Middle frontal gyrus (tissue), 1 donor: ENCODE results near the gene PANX1.
"Not testable (repeated sequence)": the region's sequence is repeated elsewhere in the genome, so short reads cannot be mapped to it uniquely, and the experiment has no call there.

Source experiments
- DNase-seq: peaks from one replicate; pipeline ENCODE4 v3.0.0-alpha.2; 2015; ENCODE audit warnings: low spot score; ENCODE audit errors: extremely low spot score

PANX1 gene

GRCh38 chr11:94128746-94129511, at the start of gene PANX1:
Gene PANX1, plus strand, starts transcription at chr11:94128841. Its CDS starts 472 bp downstream, at chr11:94129313.
- DNase-seq, result peak; percentile 62

GRCh38 chr11:94084164-94084563, 44.5 kb upstream of the PANX1 start:
- no peak for DNase-seq

- DNase-seq, result no peak
Measured at GRCh38 chr11:94088906-94089305, 39.7 kb upstream of the PANX1 start.

GRCh38 chr11:94089341-94089740, 39.3 kb upstream of the PANX1 start:
- DNase-seq, result no peak

GRCh38 chr11:94090401-94090800, 38.2 kb upstream of the PANX1 start:
- no peak for DNase-seq

GRCh38 chr11:94091091-94091490, 37.5 kb upstream of the PANX1 start:
- no peak for DNase-seq

- DNase-seq, result no peak
Measured at GRCh38 chr11:94100253-94100652, 28.4 kb upstream of the PANX1 start.

- DNase-seq, result no peak
Measured at GRCh38 chr11:94103471-94103870, 25.2 kb upstream of the PANX1 start.

- DNase-seq, result no peak
Measured at GRCh38 chr11:94104734-94105133, 23.9 kb upstream of the PANX1 start.

- no peak for DNase-seq
Measured at GRCh38 chr11:94106716-94107115, 21.9 kb upstream of the PANX1 start.

GRCh38 chr11:94107363-94107762, 21.3 kb upstream of the PANX1 start:
- no peak for DNase-seq

GRCh38 chr11:94111241-94111640, 17.4 kb upstream of the PANX1 start:
- no peak for DNase-seq

- no peak for DNase-seq
Measured at GRCh38 chr11:94111660-94112059, 17.0 kb upstream of the PANX1 start.

- DNase-seq, result no peak
Measured at GRCh38 chr11:94112206-94112953, 16.3 kb upstream of the PANX1 start.

GRCh38 chr11:94117197-94117574, 11.5 kb upstream of the PANX1 start:
- no peak for DNase-seq

GRCh38 chr11:94117871-94118270, 10.8 kb upstream of the PANX1 start:
- no peak for DNase-seq

- DNase-seq, result not testable (repeated sequence)
Measured at GRCh38 chr11:94119676-94120075, 9.0 kb upstream of the PANX1 start.

- DNase-seq, result not testable (repeated sequence)
Measured at GRCh38 chr11:94120516-94120915, 8.1 kb upstream of the PANX1 start.

- no peak for DNase-seq
Measured at GRCh38 chr11:94120946-94121345, 7.7 kb upstream of the PANX1 start.

GRCh38 chr11:94125407-94126115, 3.1 kb upstream of the PANX1 start:
- no peak for DNase-seq

- DNase-seq, result no peak
Measured at GRCh38 chr11:94127638-94128037, 1.0 kb upstream of the PANX1 start.

- no peak for DNase-seq
Measured at GRCh38 chr11:94128291-94128745, 323 bp upstream of the PANX1 start.
